GM21576 (cell line): ENCODE data around the gene SOCS4.

Experiments
- ATAC-seq: cut with Tn5 transposase; IDR thresholded peaks from one replicate; pipeline ENCODE4 v1.9.1; 2021; ENCODE audit warnings: mild to moderate bottlenecking, moderate library complexity; ENCODE audit not compliant: unreplicated experiment

SOCS4 gene

GRCh38 chr14:55084401-55085059, 57.5 kb downstream of the SOCS4 start:
- no peak for ATAC-seq

GRCh38 chr14:55085060-55085660, 58.1 kb downstream of the SOCS4 start:
- ATAC-seq: no peak

DNA sequence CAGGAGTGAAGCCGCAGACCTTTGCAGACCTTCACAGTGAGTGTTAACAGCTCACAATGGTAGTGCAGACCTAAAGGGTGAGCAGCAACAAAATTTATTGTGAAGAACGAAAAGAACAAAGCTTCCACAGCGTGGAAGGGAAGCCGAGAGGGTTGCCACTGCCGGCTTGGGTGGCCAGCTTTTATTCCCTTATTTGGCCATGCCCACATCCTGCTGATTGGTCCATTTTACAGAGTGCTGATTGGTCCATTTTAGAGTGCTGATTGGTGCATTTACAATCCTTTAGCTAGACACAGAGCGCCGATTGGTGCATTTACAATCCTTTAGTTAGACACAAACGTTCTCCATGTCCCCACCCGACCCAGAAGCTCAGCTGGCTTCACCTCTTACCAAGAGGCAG, 59.9 kb downstream of the SOCS4 start:
- no peak for ATAC-seq

GRCh38 chr14:55088356-55088755, 61.3 kb downstream of the SOCS4 start:
- no peak for ATAC-seq

- no peak for ATAC-seq
Observed at GRCh38 chr14:55092341-55092740, 65.3 kb downstream of the SOCS4 start.

DNA sequence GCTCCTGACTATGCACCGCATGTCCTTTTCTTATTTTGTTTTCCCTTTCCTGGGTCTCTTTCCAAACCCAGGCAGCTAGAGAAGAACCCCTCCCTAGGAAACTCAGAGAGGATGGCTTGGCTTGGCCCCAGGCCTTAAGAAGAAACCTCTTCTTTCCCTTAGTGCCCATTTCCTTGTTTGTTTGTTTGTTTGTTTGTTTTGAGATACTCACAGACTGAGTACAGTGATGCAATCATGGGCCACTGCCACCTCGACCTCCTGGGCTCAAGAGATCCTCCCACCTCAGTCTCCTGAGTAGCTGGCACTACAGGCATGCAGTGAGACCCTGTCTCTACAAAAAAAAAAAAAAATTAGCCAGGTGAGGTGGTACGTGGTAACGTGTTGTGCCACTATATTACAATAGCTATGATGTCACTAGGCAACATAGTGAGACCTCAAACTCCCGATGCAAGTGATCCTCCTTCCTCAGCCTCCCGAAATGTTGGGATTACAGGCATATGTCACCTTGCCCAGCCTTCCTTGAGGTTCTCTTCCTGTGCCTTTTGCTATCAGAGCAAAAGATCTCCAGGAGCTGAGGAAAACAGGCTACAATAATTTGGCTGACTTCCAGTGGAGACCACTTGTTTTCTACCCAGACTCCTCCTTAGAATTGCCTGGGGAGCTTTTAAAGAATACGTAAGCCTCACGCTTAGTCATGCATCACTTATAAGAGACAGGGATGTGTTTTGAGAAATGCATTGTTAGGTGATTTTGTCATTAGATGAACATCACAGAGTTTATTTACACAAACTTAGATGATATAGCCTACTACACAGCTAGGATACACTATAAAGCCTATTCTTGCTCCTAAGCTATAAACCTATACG, 67.5 kb downstream of the SOCS4 start:
- ATAC-seq: no peak

DNA sequence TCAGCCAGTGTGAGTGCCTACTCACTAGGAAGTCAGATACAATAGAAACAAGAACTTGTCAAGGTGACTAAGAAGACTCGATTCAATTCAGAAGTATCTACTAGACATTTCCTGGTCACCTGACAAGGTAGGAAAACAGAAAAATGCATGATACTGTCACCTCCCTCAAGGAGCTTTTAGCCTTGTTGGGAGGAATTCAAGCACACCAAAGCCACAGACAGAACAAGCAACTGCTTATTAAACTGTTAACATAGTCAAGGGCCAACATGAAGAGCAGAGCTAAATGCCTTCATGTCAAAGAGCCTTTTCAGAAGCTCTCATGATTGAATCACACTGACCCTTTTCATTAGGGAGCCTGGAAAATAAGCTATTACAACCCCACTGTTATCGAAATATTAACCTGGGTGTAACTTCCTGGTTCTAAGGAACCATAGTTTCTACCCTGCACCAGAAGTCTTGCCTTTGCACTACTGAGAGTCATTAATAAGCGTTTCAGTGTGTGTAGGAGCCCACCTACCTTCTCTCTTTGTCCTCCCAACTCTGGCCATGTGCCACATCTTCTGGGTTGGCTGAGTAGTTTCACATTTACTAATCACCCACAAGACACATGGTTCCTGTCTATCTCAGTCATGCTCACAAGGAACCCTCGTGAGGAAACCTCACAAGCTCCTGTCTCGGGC, 71.0 kb downstream of the SOCS4 start:
- peak; percentile 47 for ATAC-seq

DNA sequence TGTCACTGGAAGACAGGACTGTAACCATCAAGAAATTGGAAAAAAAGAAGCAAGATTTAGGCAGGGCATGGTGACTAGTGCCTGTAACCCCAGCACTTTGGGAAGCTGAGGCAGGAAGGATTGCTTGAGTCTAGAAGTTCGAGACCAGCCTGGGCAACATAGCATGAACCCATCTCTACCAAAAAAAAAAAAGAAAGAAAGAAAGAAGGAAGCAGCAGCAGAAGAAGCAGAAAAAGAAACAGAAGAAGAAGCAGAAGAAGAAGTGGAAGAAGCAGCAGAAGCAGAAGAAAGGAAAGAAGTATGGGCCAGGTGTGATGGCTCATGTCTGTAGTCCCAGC, 71.5 kb downstream of the SOCS4 start:
- no peak for ATAC-seq
